Prostate gland (tissue), 2 donors: ENCODE data around the gene DVL1. TPM values are rescaled to one million over a fixed set of nuclear protein-coding genes. Genes with fewer than 3 reads are reported as not detected.

Source experiments
- DNase-seq: peaks from one replicate; pipeline ENCODE4 v3.0.0-alpha.2; 2019; ENCODE audit warnings: low spot score
- H3K27ac ChIP-seq, 2 donors: fragments of 200-600 bp; sonication (generic); 2 replicates each; pipeline ENCODE4 v1.5.1; 2017 to 2019
- H3K27me3 ChIP-seq: fragments of 200-600 bp; sonication (generic); replicated peaks from 2 replicates; pipeline ENCODE4 v1.5.1; 2019; ENCODE audit not compliant: insufficient read depth
- H3K36me3 ChIP-seq, 2 donors: fragments of 200-600 bp; sonication (generic); 1 replicate in 1 of 2; 2 replicates in 1 of 2; pipeline versions ENCODE4 v1.5.1 to v1.8.1; 2017 to 2019
- H3K4me1 ChIP-seq: fragments of 200-600 bp; sonication (generic); replicated peaks from 2 replicates; pipeline ENCODE4 v1.5.1; 2019
- H3K4me3 ChIP-seq, 2 donors: fragments of 200-600 bp; sonication (generic); 2 replicates each; pipeline ENCODE4 v1.5.1; 2017 to 2019
- H3K9me3 ChIP-seq: fragments of 200-600 bp; sonication (generic); 2 replicates; pipeline ENCODE4 v1.5.1; 2017
- POLR2A ChIP-seq: fragments of 450-650 bp; IDR thresholded peaks from one replicate; pipeline ENCODE4 v1.6.1; 2016; ENCODE audit warnings: antibody characterized with exemption, mild to moderate bottlenecking
- POLR2AphosphoS5 ChIP-seq: sonication (generic); formaldehyde crosslinking; IDR thresholded peaks from one replicate; pipeline ENCODE4 v1.6.1; 2017; ENCODE audit warnings: antibody characterized with exemption
- WGBS: methylation state at CpG from one replicate; pipeline ENCODE4 v1.1.5; 2018; 5-methylcytosine and 5-hydroxymethylcytosine counted together
- intact Hi-C: fragments of 100-400 bp; cut with DNase I; formaldehyde crosslinking; loops from one replicate; pipeline ENCODE4 v1.14.2; 2022
- total RNA-seq, 2 donors: library from RNA; depleted of rRNA; stranded (reverse); fragments of >200 nt; gene quantifications; one replicate each; pipeline ENCODE4 v1.1.0, GENCODE V29; 2016
- TF ChIP-seq, protein P1 (sequence below), 4 experiments: fragments of 200-600 bp in 2 of 4; fragments of 450-650 bp in 2 of 4; sonication (generic) in 2 of 4; IDR thresholded peaks; 1 replicate in 3 of 4; 2 replicates in 1 of 4; pipeline ENCODE4 v1.5.1; 2016 to 2019; ENCODE audit warnings: antibody characterized with exemption in 4 of 4, mild to moderate bottlenecking in 2 of 4, moderate library complexity in 2 of 4

DVL1 gene
- total RNA-seq, 2 donors from 2014 or later: 70.5 to 165 TPM

DNA sequence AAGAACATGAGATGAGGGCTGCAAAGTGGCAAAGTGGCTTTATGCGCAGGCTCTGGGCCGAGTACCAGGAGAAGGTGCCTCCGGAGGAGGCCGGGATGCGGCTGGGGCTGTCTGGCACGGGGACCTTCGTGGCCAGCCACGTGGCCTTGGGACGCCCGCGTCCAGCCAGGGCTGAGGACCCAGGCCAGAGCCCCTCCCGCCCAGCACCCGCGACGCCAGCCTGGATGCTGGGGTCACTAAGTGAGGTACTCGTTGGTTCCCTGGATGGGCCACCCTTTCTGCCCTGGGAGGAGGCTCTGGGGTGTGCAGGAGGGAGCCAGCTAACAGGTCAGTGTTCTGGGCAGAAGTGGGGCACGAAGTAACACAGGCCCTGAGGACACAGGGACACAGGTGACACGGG, 56.4 kb downstream of the DVL1 start:
- Histone ChIP-seq H3K4me3 (no peak overlapping the region), H3K4me1 (peaks cover 4% of the 10 kb centered on the region), H3K27me3 (no peaks in the 10 kb centered on the region), H3K36me3 (no peaks in the 10 kb centered on the region), H3K9me3 (no peaks in the 10 kb centered on the region), H3K27ac (no peak overlapping the region)
- no peak for DNase-seq
- intact Hi-C loops: loop anchor here (1.0 kb wide), 1 partner anchor 171 kb away; no protein-coding TSS in a partner anchor
- WGBS: 93% methylated on average over 18 of the region's 18 CpGs
- no peak for TF ChIP-seq POLR2A
- no peak for TF ChIP-seq POLR2AphosphoS5
- TF ChIP-seq, protein P1, sequence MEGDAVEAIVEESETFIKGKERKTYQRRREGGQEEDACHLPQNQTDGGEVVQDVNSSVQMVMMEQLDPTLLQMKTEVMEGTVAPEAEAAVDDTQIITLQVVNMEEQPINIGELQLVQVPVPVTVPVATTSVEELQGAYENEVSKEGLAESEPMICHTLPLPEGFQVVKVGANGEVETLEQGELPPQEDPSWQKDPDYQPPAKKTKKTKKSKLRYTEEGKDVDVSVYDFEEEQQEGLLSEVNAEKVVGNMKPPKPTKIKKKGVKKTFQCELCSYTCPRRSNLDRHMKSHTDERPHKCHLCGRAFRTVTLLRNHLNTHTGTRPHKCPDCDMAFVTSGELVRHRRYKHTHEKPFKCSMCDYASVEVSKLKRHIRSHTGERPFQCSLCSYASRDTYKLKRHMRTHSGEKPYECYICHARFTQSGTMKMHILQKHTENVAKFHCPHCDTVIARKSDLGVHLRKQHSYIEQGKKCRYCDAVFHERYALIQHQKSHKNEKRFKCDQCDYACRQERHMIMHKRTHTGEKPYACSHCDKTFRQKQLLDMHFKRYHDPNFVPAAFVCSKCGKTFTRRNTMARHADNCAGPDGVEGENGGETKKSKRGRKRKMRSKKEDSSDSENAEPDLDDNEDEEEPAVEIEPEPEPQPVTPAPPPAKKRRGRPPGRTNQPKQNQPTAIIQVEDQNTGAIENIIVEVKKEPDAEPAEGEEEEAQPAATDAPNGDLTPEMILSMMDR (IDR thresholded peaks at IDR 0.05): no peak

DNA sequence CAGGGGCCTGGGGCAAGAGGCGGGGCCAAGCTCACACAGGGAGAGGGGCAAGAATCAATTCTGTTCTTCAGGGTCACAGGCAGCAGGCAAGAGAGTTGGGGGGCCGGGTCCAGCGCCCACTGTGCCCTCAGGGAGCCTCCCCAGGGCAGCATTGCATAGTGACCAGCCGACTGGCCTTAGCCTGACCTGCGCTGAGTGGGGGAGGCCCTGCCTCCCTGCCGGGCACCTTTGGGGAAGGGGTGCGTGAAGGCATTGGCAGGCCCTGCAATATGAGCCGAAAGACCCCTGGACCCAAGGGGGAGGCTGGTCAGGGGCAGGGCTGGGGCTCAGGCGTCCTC, 56.8 kb downstream of the DVL1 start:
- Histone ChIP-seq H3K27ac (no peak overlapping the region), H3K36me3 (no peaks in the 10 kb centered on the region), H3K4me1 (peaks cover 4% of the 10 kb centered on the region), H3K27me3 (no peaks in the 10 kb centered on the region), H3K9me3 (no peaks in the 10 kb centered on the region), H3K4me3 (no peak overlapping the region)
- no peak for TF ChIP-seq POLR2A
- TF ChIP-seq POLR2AphosphoS5: no peak
- TF ChIP-seq, protein P1 (IDR thresholded peaks at IDR 0.05): no peak
- no peak for DNase-seq
- intact Hi-C loops: loop anchor here (1.0 kb wide), 1 partner anchor 170 kb away; no protein-coding TSS in a partner anchor
- WGBS: 90% methylated on average over 9 of the region's 9 CpGs

DNA sequence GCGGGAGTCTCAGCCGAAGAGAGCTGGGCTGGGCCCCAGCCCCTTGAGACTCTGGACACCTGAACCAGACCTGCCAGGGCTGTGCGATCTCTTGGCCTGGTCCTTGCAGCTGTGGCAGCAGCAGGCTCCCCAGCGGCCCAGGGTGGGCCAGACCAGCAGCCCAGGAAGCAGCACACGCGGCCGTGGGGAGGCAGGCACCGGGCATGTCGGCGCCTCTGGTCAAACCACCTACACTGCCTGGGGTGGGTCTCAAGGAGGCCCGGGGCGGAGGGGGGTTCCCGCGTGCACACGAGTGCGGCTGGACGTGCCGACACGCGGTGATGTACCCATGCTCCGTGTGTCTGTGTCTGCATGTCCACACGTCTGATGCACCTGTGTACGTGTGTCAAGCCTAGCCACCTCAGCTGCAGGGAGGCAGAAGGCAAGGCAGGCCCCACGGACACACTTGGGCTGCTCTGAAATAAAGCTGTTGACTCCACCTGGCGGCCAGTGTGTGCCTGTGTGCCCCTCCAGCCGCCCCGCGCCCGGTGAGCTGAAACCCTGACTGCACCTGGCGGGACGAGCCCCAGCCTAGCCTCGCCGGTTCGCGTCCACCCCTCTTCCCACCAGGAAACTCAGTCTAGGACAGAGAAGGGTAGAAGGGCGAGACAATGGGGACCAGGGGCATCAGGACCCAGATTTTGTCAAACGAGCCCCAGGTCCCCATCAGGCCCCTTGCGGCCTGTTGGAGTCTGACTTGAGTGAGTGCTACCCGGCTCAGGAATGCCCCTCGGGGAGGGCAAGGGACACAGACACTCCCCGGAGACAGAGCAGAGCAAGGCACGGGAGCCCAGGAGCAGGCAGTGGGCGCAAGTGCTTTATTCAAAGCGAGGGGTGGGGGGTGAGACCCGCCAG, 57.4 kb downstream of the DVL1 start:
- peaks cover 4% of the 10 kb centered on the region for H3K4me1 ChIP-seq
- TF ChIP-seq POLR2A (no peak), POLR2AphosphoS5 (peak; percentile 18)
- TF ChIP-seq, protein P1 (IDR thresholded peaks at IDR 0.05): peak; percentile 58 to 94 (median 78)
- no peaks in the 10 kb centered on the region for H3K9me3 ChIP-seq
- no peaks in the 10 kb centered on the region for H3K27me3 ChIP-seq
- DNase-seq: peak; percentile 86
- no peak overlapping the region for H3K27ac ChIP-seq
- no peak overlapping the region for H3K4me3 ChIP-seq
- no peaks in the 10 kb centered on the region for H3K36me3 ChIP-seq
- WGBS: 52% methylated on average over 39 of the region's 45 CpGs
- intact Hi-C loops: loop anchor here (1.0 kb wide), 1 partner anchor 169 kb away; no protein-coding TSS in a partner anchor

DNA sequence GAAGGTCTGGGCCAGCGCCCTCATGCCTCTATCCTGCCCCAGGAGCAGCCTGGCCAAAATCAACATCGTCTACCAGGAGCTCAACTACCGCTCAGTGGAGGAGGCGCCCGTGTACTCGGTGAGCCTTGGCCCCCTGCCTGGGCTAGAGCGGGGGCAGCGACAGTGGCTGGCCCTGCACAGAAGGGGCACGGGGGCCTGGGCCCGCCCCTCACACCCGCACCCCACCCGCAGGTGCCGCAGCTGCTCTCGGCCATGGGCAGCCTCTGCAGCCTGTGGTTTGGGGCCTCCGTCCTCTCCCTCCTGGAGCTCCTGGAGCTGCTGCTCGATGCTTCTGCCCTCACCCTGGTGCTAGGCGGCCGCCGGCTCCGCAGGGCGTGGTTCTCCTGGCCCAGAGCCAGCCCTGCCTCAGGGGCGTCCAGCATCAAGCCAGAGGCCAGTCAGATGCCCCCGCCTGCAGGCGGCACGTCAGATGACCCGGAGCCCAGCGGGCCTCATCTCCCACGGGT, 58.1 kb downstream of the DVL1 start:
- no peak for TF ChIP-seq POLR2AphosphoS5
- TF ChIP-seq, protein P1 (IDR thresholded peaks at IDR 0.05): no peak
- TF ChIP-seq POLR2A: no peak
- DNase-seq: no peak
- Histone ChIP-seq H3K9me3 (no peaks in the 10 kb centered on the region), H3K4me3 (no peak overlapping the region), H3K4me1 (peaks cover 4% of the 10 kb centered on the region), H3K27ac (no peak overlapping the region), H3K27me3 (no peaks in the 10 kb centered on the region), H3K36me3 (no peaks in the 10 kb centered on the region)
- 28% methylated on average over 25 of the region's 28 CpGs for WGBS
- intact Hi-C loops: no loop called here
